Measurements from ENCODE around the gene IREB2.
"Not testable (repeated sequence)": the region's sequence is repeated elsewhere in the genome, so short reads cannot be mapped to it uniquely, and the experiment has no call there.

IREB2 gene

DNA sequence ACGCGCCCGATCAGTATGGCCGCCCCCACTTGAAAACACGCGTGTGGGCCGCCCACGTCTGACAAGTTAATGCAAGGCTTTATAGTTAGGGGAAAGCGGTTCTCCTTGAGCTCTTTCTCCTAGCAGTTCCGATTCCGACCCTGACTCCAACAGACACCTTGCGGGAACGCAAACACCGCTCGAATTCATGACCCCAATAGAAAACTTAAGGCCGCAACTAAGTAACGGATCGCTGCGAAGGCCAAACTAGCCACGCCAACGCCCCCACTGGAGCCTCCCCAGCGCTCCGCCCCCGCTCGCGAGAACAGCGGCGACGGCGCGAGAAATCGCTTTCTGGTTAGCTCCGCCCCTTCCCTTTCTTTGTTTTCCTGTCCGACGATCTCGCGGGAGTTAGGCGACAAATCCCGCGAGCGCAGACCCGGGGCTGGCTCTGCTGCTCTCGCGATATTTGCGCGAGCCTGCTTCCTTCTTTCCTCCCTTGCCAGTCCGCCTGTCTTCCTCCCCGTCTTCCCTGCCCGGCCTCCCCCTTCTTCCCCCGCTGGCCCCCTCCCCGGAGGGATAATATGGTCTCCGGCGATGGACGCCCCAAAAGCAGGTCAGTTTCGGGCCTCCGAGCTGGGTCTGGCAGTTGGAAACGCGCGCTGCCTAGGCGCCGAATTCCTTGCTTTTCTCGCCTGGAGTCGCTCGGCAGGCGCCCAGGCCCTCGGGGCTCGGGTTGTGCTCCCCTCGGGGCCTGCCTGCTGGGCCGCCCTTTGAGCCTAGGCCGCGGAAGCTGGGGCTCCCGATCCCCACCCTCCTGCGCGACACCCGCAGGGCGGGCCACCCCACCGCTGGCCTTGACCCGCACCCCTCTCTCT lies at the start of gene IREB2:
Gene IREB2 (plus strand): TSS at position 455 of the 857 bp plus-strand sequence. CDS start 122 bp downstream, at position 577.
- peak; percentile 96 for DNase-seq

- DNase-seq, result no peak
Observed at GRCh38 chr15:78388865-78389264, 49.2 kb upstream of the IREB2 start.

DNA sequence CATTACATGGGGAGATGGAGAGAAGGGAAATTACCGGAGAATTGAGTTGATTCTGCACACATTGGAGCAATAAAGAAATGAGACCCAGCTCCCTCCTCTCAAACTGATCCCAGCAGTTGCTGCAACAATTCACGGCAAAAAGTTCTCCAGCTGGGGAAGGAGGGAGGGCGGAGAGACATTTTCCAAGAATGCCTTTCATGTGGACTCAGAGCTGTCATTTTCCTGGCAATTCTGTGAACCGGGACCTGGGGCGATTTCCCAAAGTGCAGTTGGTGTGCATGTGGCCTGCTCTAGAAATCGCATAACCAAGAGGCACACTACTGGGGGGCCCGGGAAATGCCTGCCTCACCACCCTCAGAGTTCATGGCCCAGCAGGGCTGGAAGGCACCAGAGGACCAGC lies 48.7 kb upstream of the IREB2 start:
- no peak for DNase-seq

GRCh38 chr15:78389738-78390137 lies 48.3 kb upstream of the IREB2 start:
- DNase-seq, result no peak

DNA sequence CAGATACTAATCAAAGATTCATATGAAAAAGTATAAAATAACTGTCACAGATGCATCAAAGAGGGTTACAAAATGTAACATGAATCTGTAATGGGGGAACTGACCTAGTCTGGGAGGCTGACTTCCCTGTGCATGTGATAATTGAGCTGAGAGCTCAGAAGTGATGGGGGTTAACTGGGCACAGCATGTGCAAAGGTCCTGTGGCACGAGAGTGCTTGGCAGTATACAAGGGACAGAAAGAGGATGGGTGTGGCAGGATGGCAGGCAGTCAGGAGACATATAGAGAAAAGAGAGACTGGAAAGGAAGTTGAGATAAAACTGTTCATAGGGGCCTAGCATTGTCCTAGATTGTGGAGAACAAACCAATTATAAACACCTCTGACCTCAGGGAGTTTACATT lies 47.8 kb upstream of the IREB2 start:
- DNase-seq, result no peak

DNA sequence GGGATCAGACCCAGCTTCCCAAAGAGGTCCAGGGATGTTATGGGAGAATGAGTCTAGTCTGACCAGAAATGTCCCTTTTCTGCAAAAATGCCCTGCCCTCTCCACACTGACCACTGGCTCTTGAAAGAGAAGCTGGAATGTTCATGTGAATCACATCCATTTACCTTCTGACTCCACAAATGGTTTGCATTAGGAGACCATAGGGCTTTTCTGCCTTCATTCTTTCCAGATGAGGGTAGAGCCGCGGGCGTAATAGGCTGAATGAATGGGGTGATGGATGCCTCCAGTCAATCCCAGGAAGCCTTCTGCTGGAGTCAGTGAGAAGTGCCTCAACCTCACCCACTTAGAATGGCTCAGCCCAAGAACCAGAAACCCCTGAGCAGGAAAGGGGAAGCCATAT lies 47.2 kb upstream of the IREB2 start:
- no peak for DNase-seq

- DNase-seq, result no peak
Observed at GRCh38 chr15:78391781-78392180, 46.2 kb upstream of the IREB2 start.

- no peak for DNase-seq
Observed at GRCh38 chr15:78392430-78392829, 45.6 kb upstream of the IREB2 start.

DNA sequence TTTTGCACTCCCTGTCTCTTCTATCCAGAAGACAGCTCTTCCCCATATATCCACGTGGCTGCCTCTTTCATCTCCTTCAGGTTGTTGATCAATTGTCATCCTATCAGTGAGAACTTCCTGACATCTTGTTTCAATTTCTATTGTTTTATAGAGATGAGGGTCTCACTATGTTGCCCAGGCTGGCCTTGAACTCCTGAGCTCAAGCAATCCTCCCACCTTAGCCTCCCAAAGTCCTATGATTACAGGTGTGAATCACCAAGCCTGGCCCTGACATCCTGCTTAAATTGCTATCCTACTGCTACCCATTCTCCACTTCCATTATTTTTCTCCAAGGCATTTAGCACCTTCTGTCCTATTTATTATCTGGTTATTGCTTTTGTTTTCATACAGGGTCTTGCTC lies 44.9 kb upstream of the IREB2 start:
- DNase-seq, result no peak

DNA sequence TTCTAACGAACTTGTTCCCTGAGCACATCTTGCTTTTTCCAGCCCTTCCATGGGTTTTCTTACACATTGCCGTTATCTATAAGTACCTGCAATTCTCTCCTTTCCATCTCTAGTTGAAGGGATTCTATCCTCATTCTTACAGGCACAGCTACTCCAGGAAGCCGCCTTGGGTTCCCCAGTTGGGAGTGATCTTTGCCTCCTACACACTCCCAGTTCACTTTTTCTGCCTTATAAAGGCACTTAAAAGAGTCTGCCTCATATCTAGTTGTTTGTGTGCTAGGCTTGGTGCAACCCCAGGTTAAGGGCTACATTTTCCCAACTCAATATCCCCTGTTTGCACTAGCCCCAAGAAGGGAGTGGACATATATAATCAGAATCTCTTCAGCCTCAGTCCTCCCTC lies 44.0 kb upstream of the IREB2 start:
- DNase-seq, result no peak

GRCh38 chr15:78394981-78395616 lies 42.9 kb upstream of the IREB2 start:
- DNase-seq, result no peak

GRCh38 chr15:78396186-78396814 lies 41.7 kb upstream of the IREB2 start:
- DNase-seq, result no peak

- no peak for DNase-seq
Observed at GRCh38 chr15:78396976-78397375, 41.0 kb upstream of the IREB2 start.

DNA sequence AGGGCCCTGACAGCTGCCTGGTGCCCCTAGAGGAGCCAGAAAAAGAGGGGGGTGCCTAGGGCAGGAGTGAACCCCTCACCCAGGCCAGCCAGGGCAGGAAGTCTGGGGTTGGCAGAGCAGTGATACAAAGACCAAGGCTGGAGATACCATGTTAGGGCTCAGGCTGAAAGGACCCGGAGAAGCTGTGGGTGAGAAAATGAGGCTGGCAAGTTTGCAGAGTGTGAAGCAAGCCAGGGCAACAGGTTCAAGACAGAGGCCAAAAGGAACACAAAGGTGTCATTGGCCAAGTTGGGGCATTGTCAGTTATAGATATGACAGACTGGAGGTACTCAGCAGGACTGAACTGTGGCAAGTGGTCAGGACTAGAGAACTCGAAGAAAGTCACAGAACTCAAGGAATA lies 40.6 kb upstream of the IREB2 start:
- no peak for DNase-seq

DNA sequence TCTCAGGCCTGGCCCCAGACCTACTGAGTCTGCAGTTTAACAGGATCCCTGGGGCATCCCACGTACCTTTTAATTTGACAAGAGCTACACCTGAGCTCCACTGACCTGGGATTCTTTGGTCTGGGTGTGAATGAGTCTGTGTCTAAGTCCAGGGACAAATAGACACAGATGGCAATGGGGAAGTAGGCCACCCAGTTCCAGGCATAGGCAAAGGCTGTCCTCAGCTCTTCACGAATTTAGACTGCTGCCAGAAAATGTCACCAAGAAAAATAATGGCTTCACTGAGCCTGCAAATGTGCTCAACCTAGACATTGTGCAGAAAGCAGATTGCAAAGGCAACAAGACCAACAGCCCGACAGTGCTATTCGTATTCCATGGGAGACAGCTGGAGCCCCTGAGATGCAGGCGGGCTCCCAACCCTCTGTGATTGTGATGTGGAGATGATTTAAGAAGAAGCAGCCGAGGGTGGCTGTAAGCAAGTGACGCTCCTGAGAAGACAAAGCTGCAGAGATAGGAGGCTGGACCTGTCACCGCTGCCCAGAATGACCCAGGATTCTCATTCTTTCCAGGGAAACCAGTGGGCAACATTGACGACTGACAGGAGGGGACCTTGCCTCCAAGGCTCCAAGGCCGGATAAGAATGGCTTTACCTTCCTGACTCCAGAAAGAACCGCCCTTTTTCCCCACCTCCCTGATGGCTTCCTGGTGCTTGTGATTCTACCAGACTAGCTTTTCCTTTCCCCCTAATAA lies 39.8 kb upstream of the IREB2 start:
- DNase-seq, result no peak

GRCh38 chr15:78399091-78399490 lies 38.9 kb upstream of the IREB2 start:
- DNase-seq, result no peak

- no peak for DNase-seq
Observed at GRCh38 chr15:78402061-78402610, 35.9 kb upstream of the IREB2 start.

- no peak for DNase-seq
Observed at GRCh38 chr15:78404125-78404524, 33.9 kb upstream of the IREB2 start.

DNA sequence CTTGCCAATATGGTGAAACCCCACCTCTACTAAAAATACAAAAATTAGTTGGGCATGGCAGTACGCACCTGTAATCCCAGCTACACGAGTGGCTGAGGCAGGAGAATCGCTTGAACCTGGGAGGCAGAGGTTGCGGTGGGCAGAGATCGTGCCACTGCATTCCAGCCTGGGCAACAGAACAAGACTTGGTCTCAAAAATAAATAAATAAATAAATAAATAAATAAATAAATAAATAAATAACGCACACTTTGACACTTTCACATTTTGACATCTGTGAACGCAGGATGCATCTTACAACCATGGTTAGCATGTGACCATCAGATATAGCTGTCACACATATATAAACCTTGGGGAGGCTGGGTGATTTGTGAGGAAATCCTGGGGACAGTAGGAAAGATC lies 33.2 kb upstream of the IREB2 start:
- not testable (repeated sequence) for DNase-seq

DNA sequence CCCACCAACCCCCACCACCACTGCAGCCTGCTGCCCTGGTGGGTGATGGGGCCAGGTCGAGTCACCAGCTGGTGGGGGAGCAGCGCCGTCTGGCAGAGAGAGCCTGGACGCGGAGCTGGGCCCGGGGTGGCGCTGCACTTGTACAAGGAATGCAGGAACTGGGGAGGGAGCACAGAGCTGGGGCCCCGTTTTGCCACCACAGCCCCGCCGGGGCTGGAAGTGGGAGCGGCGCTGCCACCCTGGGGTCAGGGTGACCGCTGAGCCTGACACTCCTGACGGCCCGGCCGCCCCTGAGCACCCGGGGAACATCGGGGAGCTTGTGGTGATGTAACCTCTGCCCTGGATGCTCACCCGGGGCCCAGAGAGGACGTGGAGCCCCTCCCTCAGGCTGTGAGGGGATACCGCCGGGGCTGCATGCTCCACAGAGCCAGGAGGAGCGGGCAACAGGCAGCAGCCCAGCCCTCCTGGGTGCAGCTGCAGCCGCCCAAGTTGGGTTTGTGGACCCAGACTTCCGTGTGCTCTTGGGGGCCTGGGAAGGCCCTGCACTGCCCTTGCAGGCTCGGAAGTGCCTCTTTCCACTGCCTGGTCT lies 32.6 kb upstream of the IREB2 start:
- DNase-seq, result no peak

GRCh38 chr15:78406016-78406585 lies 31.9 kb upstream of the IREB2 start:
- DNase-seq, result no peak

All from activated T-cell treated with anti-CD3 and anti-CD28 coated beads for 4 hours (primary cell).